ENCODE measurements around the gene SPEM1. TPM values are rescaled to one million over a fixed set of nuclear protein-coding genes. Genes with fewer than 3 reads are reported as not detected.

Gene SPEM1
- not detected for total RNA-seq
- polyA plus RNA-seq: not detected
- long read RNA-seq, donor 1: 0 reads
- long read RNA-seq, donor 2: 0 reads
- long read RNA-seq, donor 3: 0 reads

GRCh38 chr17:7419819-7420610 is at the start of gene SPEM1:
Gene SPEM1 (plus strand): TSS chr17:7420324. CDS start chr17:7420385, 61 bp downstream.
- 76 to 83% methylated on average over 17 of the region's 17 CpGs for WGBS, 2 donors
- TF ChIP-seq CTCF (IDR thresholded peaks at IDR 0.05): no peak
- intact Hi-C loops (cut with DNase I): no loop called here
- H3K27me3 ChIP-seq: no peaks in the 10 kb centered on the region
- H3K27ac ChIP-seq: no peak within 1 kb of the TSS
- ATAC-seq (no peak), DNase-seq (no peak)
- H3K36me3 ChIP-seq: peaks cover 0 to 10% (median 0%) of the 10 kb centered on the region in 9 donors
- H3K4me1 ChIP-seq: no peaks in the 10 kb centered on the region
- no peaks in the 10 kb centered on the region for H3K9me3 ChIP-seq
- no peak within 1 kb of the TSS for H3K4me3 ChIP-seq

- WGBS, 2 donors: 86 to 91% methylated on average over 4 of the region's 4 CpGs
- ATAC-seq (no peak), DNase-seq (no peak)
- H3K4me3 ChIP-seq: no peak overlapping the region
- H3K36me3 ChIP-seq: no peaks in the 10 kb centered on the region
- TF ChIP-seq CTCF (IDR thresholded peaks at IDR 0.05): no peak
- no peaks in the 10 kb centered on the region for H3K9me3 ChIP-seq
- H3K27me3 ChIP-seq: peaks cover 0 to 6% (median 0%) of the 10 kb centered on the region in 7 donors
- H3K4me1 ChIP-seq: no peaks in the 10 kb centered on the region
- intact Hi-C loops (cut with DNase I): no loop called here
- H3K27ac ChIP-seq: no peak overlapping the region
Observed at GRCh38 chr17:7370853-7371252, 49.3 kb upstream of the SPEM1 start.

GRCh38 chr17:7374353-7374752 is 45.8 kb upstream of the SPEM1 start:
- WGBS, 2 donors: 89 to 91% methylated on average over 2 of the region's 2 CpGs
- intact Hi-C loops (cut with DNase I): no loop called here
- TF ChIP-seq CTCF (IDR thresholded peaks at IDR 0.05): no peak
- no peaks in the 10 kb centered on the region for H3K4me1 ChIP-seq
- H3K27ac ChIP-seq: no peak overlapping the region
- ATAC-seq (no peak), DNase-seq (no peak)
- H3K4me3 ChIP-seq: no peak overlapping the region
- H3K36me3 ChIP-seq: no peaks in the 10 kb centered on the region
- H3K9me3 ChIP-seq: peaks cover 0 to 5% (median 0%) of the 10 kb centered on the region in 11 donors
- H3K27me3 ChIP-seq: peaks cover 0 to 15% (median 4%) of the 10 kb centered on the region in 7 donors

GRCh38 chr17:7379134-7379533 is 41.0 kb upstream of the SPEM1 start:
- WGBS, 2 donors: 92% methylated on average over 3 of the region's 3 CpGs
- no peak overlapping the region for H3K4me3 ChIP-seq
- H3K36me3 ChIP-seq: no peaks in the 10 kb centered on the region
- TF ChIP-seq CTCF (IDR thresholded peaks at IDR 0.05): no peak
- ATAC-seq (no peak), DNase-seq (no peak)
- H3K9me3 ChIP-seq: peaks cover 0 to 5% (median 0%) of the 10 kb centered on the region in 11 donors
- peaks cover 0 to 55% (median 0%) of the 10 kb centered on the region in 7 donors for H3K27me3 ChIP-seq
- H3K27ac ChIP-seq: no peak overlapping the region
- peaks cover 6 to 29% (median 26%) of the 10 kb centered on the region in 9 donors for H3K4me1 ChIP-seq
- intact Hi-C loops (cut with DNase I): no loop called here

All from heart right ventricle (tissue), 16 donors.